PFSK-1 (cell line): Measurements from ENCODE around the gene ITGB3BP.

Experiments
- FOXP2 ChIP-seq: optimal IDR thresholded peaks from 2 replicates; pipeline ENCODE3; 2011; ENCODE audit warnings: borderline replicate concordance, control low read depth, inconsistent platforms; ENCODE audit not compliant: insufficient read depth; ENCODE audit errors: extremely low read length, extremely low read depth
- POLR2AphosphoS5 ChIP-seq: IDR thresholded peaks from 2 replicates; pipeline ENCODE4 v1.6.1; 2012; ENCODE audit warnings: low read depth, mild to moderate bottlenecking, control low read depth, low read length, moderate library complexity
- REST ChIP-seq, 2 experiments: IDR thresholded peaks; 2 replicates each; pipeline versions ENCODE4 v1.6.1 to v1.8.0; 2011 to 2012; ENCODE audit warnings: low read depth in 2 of 2, low read length in 2 of 2, control low read depth in 1 of 2, inconsistent platforms in 1 of 2, mild to moderate bottlenecking in 1 of 2, moderate library complexity in 1 of 2; ENCODE audit not compliant: insufficient read depth in 1 of 2
- TAF1 ChIP-seq: IDR thresholded peaks from 2 replicates; pipeline ENCODE4 v1.6.1; 2012; ENCODE audit warnings: low read length, control low read depth, borderline replicate concordance; ENCODE audit not compliant: insufficient read depth

GRCh38 chr1:63512584-63512983 is 10.4 kb downstream of the ITGB3BP start:
- no peak for TF ChIP-seq FOXP2
- TF ChIP-seq POLR2AphosphoS5 = no peak
- TF ChIP-seq TAF1 = no peak
- TF ChIP-seq REST (IDR thresholded peaks at IDR 0.05; ENCODE audit: insufficient read depth in 1 of 2, low read depth in 2 of 2, low read length in 2 of 2) = no peak
